Measurements from ENCODE around the gene ANLN. TPM values are rescaled to one million over a fixed set of nuclear protein-coding genes. Genes with fewer than 3 reads are reported as not detected.

Gene ANLN
- total RNA-seq, 1 donor from 2014 or later: 85.5 TPM

DNA sequence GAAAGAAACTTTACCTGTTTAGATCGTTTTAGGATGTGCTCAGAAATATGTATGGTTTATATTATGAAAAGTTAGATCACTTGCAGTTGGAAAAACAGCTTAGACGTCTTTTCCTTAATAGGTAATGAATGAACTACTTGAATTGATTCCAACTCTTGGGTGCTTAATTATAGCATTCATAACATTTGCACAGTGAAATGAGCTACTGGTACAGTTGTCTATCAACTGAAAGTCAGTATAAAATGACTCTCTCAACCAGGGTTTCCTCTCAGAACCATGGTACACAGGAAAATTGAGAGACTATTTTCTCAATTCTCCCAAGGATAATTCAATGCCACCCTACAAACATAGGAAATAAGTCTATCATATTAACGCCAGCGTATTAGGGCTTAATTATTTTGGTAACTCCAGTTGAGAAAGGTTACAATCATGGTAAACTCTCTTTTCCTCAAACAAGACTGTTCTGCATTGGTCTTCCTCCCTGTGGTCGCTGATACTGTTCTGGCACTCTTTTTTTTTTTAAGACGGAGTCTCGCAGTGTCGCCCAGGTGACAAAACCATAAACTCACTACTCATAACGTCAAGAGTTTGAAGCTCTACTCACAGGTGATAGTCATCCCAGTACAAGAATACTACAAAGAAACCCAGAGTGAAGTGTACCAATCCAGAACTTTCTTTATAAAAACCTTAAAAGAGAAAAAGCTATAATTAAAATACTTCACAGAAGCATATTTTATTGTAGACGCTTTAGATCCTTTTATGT lies 2.0 kb downstream of the ANLN start:
- Mint-ChIP-seq H3K4me1 (peaks cover 49% of the 10 kb centered on the region), H3K36me3 (ENCODE audit: low read depth) (peaks cover 9% of the 10 kb centered on the region), H3K9me3 (no peaks in the 10 kb centered on the region), H3K27ac (ENCODE audit: unreplicated experiment) (no peak overlapping the region), H3K4me3 (peak overlapping the region; percentile 87), H3K27me3 (ENCODE audit: low read depth) (no peaks in the 10 kb centered on the region)
- no peak for DNase-seq (ENCODE audit: low read depth, low spot score)
- no peak for TF ChIP-seq CTCF (conservative IDR thresholded peaks at IDR 0.05)

GRCh38 chr7:36393826-36394225 lies 4.2 kb downstream of the ANLN start:
- no peak for TF ChIP-seq CTCF (conservative IDR thresholded peaks at IDR 0.05)
- Mint-ChIP-seq H3K27me3 (ENCODE audit: low read depth) (no peaks in the 10 kb centered on the region), H3K27ac (ENCODE audit: unreplicated experiment) (no peak overlapping the region), H3K36me3 (ENCODE audit: low read depth) (peaks cover 17% of the 10 kb centered on the region), H3K4me1 (peaks cover 49% of the 10 kb centered on the region), H3K9me3 (no peaks in the 10 kb centered on the region), H3K4me3 (peak overlapping the region; percentile 64)
- DNase-seq (ENCODE audit: low read depth, low spot score): no peak

DNA sequence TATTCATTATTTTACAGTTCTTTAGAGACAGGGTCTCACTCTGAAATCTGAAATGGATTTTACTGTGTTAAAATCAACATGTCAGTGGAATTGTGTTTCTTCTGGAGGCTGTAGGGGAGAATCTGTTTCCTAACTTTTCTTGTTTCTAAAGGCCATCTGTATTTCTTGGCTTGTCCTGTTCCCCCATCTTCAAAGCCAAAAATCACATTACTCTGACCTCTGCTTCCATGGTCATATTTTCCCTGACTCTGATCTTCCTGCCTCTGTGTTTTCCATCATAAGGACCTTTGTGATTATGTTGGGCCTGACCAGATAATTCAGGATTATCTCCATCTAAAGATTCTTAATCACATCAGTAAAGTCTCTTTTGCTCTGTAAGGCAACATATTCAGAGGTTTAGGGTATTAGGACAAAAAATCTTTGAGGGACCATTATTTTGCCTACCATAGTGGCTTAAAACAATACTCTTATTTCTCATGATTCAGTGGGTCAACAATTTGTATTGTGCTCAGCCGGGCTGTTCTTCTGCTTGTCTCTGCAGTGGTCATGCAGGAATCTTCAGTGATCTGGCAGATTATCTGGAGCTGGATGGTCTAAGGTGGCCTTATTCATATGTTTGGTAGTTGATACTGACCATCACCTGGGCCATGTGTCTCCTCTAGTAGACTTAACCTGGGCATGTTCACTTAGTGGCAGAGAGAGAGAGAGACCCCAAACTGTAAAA lies 5.7 kb downstream of the ANLN start:
- DNase-seq (ENCODE audit: low read depth, low spot score): no peak
- H3K36me3 Mint-ChIP-seq (ENCODE audit: low read depth): peaks cover 23% of the 10 kb centered on the region
- H3K9me3 Mint-ChIP-seq: no peaks in the 10 kb centered on the region
- peaks cover 49% of the 10 kb centered on the region for H3K4me1 Mint-ChIP-seq
- H3K27ac Mint-ChIP-seq (ENCODE audit: unreplicated experiment): no peak overlapping the region
- H3K4me3 Mint-ChIP-seq: peak overlapping the region; percentile 42
- no peaks in the 10 kb centered on the region for H3K27me3 Mint-ChIP-seq (ENCODE audit: low read depth)
- TF ChIP-seq CTCF (conservative IDR thresholded peaks at IDR 0.05): no peak

DNA sequence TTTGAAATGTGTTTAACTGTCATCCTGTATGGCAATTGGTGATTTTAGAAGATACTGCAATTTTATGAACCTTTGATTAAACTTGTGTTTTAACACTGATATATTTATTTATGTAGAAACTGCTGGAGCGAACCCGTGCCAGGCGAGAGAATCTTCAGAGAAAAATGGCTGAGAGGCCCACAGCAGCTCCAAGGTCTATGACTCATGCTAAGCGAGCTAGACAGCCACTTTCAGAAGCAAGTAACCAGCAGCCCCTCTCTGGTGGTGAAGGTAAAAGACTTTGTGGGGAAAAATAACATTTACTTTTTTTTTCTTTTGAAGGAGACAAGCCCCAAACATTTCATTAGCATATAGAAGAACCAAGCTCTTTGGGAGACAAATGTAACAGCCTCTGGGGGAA lies 6.5 kb downstream of the ANLN start:
- H3K27me3 Mint-ChIP-seq (ENCODE audit: low read depth): no peaks in the 10 kb centered on the region
- H3K36me3 Mint-ChIP-seq (ENCODE audit: low read depth): peaks cover 28% of the 10 kb centered on the region
- H3K4me3 Mint-ChIP-seq: no peak overlapping the region
- TF ChIP-seq CTCF (conservative IDR thresholded peaks at IDR 0.05): no peak
- H3K9me3 Mint-ChIP-seq: no peaks in the 10 kb centered on the region
- H3K27ac Mint-ChIP-seq (ENCODE audit: unreplicated experiment): no peak overlapping the region
- peaks cover 40% of the 10 kb centered on the region for H3K4me1 Mint-ChIP-seq
- no peak for DNase-seq (ENCODE audit: low read depth, low spot score)

GRCh38 chr7:36400036-36400435 lies 10.4 kb downstream of the ANLN start:
- Mint-ChIP-seq H3K4me3 (no peak overlapping the region), H3K27ac (ENCODE audit: unreplicated experiment) (no peak overlapping the region), H3K36me3 (ENCODE audit: low read depth) (peaks cover 39% of the 10 kb centered on the region), H3K27me3 (ENCODE audit: low read depth) (no peaks in the 10 kb centered on the region), H3K9me3 (no peaks in the 10 kb centered on the region), H3K4me1 (peaks cover 6% of the 10 kb centered on the region)
- no peak for DNase-seq (ENCODE audit: low read depth, low spot score)
- no peak for TF ChIP-seq CTCF (conservative IDR thresholded peaks at IDR 0.05)

Measured in neural crest cell (in vitro differentiated cells).